ENCODE data around the gene TMEM132A.
"Not testable (repeated sequence)": the region's sequence is repeated elsewhere in the genome, so short reads cannot be mapped to it uniquely, and the experiment has no call there.

The TMEM132A gene

GRCh38 chr11:60906132-60906972 is 17.9 kb upstream of the TMEM132A start, which contains the start of gene PRPF19:
Gene PRPF19 (minus strand): TSS chr11:60906585. CDS start chr11:60906382, 203 bp downstream.
- peak; percentile 97 for DNase-seq

GRCh38 chr11:60908803-60909202 is 15.5 kb upstream of the TMEM132A start:
- no peak for DNase-seq

GRCh38 chr11:60909680-60910280 is 14.5 kb upstream of the TMEM132A start:
- DNase-seq, result not testable (repeated sequence)

- peak; percentile 90 for DNase-seq
Measured at GRCh38 chr11:60910281-60910687, 14.0 kb upstream of the TMEM132A start.

DNA sequence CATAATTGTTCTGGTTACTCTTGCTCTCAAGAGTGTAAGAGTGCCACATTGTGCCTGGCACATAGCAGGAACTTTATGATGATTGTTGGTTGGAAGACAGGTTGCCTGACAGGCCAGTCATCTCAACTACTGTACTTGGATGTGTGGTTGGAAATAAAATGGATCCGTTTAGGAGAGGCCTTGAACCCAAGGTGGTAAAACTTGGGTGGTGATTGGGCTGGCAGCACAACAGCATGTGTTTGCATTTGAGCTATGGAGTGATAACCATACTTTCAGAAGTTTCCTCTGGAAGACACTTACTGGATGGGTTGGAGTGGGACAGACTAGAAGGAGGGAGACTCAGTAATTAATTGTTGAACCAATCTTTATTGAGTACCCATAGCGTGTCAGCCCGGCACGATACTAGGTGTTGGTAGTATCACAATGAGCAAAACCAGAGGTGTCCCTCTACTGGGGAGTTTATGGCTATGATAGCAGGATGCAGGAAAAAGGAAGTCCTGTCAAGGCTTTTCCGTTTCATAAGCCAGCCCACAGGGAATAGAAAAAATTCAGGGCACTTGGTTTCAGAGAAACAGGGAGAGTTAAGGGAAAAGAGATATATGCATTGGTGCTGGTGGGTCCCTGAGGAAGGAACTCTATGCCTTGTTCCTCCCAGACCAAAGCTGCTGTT is 13.4 kb upstream of the TMEM132A start:
- no peak for DNase-seq

- no peak for DNase-seq
Measured at GRCh38 chr11:60912223-60912850, 11.9 kb upstream of the TMEM132A start.

DNA sequence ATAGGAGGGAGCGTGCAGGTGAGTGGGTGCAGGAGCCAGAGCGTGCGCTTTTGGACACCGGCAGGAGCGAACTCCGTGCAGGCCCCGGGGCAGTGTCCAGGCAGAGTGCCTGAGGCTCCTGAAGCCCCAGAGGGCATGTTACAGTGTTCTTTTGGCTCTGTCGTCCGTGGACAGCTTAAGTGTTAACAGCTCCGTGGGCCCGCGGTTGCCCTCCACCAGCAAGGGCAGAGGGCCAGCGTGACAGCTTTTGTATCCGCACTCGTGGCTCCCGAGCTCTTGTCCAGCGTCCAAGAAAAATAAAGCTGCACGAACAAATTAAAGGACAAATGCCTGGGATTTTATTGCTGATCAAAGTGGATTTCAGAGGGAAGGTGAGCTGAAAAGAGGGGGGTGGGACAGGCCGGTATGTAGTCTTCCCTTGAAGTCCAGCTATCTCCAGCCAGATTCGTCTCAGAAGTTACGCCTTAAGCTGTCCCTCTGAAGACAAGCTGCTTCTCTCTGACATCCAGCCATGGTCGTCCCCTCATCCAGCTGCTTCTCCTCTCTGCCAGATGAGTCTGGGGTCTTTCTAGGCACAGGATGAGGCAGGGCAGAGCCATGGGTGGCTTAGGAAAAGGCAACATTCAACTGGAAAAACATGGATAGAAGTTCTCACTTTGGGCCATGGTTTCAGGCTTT is 11.3 kb upstream of the TMEM132A start:
- DNase-seq, result no peak

DNA sequence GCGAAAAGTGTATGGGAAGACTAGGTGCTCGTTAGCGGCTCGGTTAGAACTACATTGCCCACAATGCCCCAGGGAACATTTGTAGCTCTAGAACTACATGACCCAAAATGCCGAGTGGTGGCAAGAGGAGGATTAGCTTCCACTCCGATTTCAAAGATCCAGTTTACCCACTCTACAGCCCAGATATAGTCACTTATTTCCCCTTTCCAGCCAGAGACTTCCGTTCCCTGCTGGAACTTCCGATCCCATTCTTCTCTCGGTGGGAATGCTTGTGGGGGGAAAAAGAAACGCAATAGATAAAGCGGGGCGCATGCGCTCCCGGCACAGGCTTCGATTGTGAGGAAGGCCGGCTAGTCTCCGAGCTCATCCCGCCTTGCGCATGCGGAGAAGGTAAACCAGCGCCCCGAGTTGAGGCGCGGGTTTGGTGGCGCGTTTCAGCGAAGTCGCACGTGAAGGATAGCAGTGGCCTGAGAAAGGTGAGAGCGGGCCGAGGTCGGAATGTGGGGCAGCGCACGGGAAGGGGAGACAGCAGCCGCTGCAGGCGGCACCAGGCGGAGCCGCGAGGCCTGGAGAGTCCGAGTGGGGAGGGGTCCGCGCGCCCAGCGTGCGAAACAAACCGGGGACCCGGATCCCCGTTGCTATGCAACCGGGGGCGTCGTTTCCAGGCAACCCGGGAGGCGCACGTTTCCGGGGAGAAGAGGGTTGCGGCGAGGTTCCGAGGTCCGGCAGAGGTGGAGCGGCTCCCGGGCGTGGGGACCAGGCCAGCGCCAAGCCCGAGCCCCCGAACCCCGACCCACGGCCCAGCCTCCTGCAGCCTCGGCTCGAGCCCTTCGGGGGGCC is 10.2 kb upstream of the TMEM132A start, which contains the start of gene TMEM109:
Gene TMEM109, plus strand, starts transcription at position 366 of the 840 bp plus-strand sequence. CDS start 5,536 bp downstream, outside the sequence.
- peak; percentile 89 for DNase-seq

DNA sequence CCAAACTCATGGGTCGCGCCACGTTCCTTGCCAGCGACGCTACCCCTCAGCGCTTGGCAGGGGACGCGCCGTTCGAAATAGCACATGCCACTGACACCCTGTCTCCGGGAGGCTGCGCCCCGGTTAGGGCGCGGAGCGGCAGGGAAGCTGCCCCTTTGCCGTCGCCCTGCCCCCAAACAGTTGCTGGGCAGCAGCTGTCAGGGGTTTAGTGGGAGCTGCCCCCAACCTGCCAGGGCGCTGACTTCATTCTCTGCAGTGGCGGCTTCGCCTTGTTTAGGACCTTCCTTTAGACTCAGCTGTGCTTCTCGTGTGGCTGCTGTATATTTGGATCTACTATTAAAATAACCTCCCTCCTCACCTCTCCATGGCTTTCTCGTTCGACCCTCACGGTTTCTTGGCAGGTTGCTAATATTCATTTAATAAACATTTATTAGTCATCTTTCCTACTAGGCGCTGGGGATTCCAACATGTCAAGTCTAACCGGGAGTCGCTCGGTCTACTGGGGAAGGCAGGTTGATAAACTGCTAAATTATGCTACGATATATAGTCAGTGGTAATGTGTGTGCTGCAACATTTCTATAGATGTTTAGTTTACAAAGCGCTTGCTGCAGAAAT is 9.5 kb upstream of the TMEM132A start:
- DNase-seq, result peak; percentile 53

DNA sequence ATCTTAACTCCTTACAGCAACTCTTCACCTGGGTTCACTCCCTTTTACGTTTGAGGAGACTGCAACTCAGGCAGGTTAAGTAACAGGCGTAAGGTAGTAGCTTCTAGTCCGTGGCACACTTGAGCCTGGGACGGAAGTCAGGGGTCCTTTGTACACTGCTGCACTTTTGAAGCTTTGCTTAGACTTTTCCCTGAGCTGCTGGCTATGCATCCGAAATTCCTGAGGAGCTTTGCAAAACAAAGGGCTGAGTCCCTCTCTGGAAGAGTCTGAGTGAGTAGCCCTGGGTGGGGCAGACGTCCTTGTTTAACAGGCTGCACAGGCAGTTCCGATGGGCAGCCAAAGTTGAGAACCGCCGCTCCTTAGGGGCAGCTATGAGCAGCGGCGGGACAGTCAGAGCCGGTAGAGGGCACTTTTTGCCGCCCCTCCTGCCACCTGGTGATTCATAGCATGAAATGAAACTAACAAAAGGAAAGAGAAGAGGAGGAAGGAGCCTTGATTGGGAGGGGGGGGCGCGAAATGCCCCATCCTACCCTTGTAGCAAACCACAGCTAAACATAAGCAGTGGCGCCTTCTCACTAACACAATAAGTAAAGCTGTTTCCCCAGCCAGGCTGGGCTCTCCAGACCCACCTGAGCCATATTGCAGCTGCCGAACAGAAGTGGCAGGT is 8.9 kb upstream of the TMEM132A start:
- peak; percentile 85 for DNase-seq

- DNase-seq, result no peak
Measured at GRCh38 chr11:60916669-60917206, 7.5 kb upstream of the TMEM132A start.

- no peak for DNase-seq
Measured at GRCh38 chr11:60917267-60917666, 7.0 kb upstream of the TMEM132A start.

DNA sequence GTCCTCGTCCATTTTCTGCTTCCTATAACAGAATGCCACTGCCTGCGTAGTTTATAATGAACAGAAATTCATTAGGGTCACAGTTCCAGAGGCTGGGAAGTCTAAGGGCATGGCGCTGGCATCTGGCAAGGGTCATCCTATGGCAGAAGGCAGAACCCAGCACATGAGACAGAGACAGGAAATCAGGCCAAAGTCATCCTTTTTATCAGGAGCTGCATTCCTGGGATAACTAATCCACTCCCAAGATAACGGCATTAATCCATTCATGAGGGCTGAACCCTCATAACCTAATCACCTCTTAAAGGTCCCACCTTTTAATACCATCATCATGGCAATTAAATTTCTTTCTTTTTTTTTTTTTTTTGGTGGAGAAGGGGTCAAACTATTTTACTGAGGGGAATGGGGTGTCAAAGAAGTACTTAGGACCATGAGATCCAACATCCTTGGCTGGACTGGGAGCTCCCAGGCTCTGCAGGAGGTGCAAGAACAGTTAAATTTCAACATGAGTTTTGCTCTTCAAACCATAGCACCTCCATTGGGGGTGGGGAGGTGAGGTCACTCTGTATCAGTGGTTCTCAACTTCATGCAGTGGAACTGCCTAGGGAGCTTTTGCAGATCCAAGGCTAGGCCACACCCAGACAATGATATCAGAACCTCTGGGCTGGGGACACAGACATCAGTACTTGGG is 5.9 kb upstream of the TMEM132A start:
- no peak for DNase-seq

GRCh38 chr11:60918939-60919265 is 5.4 kb upstream of the TMEM132A start:
- no peak for DNase-seq

DNA sequence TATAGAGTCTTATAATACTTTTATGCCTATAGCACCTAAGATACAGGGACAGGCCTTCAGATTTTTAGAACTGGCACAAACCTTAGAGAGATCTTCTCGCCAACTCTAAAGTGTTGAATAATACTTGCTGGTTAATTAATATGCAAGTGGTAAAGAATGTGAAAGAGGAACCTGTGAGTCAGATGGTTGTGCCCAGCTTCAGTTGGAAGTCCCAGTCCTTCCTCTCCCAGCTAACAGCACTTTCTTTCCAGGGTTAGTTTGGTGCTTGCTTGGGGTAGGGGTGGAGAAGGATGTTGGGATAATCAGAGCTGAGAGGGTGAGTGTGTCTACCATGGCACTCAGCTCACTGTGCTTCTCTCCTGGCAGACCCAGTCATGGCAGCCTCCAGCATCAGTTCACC is 4.9 kb upstream of the TMEM132A start:
- no peak for DNase-seq

GRCh38 chr11:60919956-60920355 is 4.3 kb upstream of the TMEM132A start:
- DNase-seq, result no peak

GRCh38 chr11:60921259-60921658 is 3.0 kb upstream of the TMEM132A start:
- no peak for DNase-seq

- no peak for DNase-seq
Measured at GRCh38 chr11:60921777-60922335, 2.4 kb upstream of the TMEM132A start.

GRCh38 chr11:60922906-60923305 is 1.4 kb upstream of the TMEM132A start:
- no peak for DNase-seq
